AG20443 (cell line): ENCODE data around the gene EXOC6.

Experiments used
- DNase-seq: peaks from one replicate; pipeline ENCODE4 v3.0.0; 2012; ENCODE audit warnings: low spot score, mixed read lengths

The EXOC6 gene, protein sequence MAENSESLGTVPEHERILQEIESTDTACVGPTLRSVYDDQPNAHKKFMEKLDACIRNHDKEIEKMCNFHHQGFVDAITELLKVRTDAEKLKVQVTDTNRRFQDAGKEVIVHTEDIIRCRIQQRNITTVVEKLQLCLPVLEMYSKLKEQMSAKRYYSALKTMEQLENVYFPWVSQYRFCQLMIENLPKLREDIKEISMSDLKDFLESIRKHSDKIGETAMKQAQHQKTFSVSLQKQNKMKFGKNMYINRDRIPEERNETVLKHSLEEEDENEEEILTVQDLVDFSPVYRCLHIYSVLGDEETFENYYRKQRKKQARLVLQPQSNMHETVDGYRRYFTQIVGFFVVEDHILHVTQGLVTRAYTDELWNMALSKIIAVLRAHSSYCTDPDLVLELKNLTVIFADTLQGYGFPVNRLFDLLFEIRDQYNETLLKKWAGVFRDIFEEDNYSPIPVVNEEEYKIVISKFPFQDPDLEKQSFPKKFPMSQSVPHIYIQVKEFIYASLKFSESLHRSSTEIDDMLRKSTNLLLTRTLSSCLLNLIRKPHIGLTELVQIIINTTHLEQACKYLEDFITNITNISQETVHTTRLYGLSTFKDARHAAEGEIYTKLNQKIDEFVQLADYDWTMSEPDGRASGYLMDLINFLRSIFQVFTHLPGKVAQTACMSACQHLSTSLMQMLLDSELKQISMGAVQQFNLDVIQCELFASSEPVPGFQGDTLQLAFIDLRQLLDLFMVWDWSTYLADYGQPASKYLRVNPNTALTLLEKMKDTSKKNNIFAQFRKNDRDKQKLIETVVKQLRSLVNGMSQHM

DNA sequence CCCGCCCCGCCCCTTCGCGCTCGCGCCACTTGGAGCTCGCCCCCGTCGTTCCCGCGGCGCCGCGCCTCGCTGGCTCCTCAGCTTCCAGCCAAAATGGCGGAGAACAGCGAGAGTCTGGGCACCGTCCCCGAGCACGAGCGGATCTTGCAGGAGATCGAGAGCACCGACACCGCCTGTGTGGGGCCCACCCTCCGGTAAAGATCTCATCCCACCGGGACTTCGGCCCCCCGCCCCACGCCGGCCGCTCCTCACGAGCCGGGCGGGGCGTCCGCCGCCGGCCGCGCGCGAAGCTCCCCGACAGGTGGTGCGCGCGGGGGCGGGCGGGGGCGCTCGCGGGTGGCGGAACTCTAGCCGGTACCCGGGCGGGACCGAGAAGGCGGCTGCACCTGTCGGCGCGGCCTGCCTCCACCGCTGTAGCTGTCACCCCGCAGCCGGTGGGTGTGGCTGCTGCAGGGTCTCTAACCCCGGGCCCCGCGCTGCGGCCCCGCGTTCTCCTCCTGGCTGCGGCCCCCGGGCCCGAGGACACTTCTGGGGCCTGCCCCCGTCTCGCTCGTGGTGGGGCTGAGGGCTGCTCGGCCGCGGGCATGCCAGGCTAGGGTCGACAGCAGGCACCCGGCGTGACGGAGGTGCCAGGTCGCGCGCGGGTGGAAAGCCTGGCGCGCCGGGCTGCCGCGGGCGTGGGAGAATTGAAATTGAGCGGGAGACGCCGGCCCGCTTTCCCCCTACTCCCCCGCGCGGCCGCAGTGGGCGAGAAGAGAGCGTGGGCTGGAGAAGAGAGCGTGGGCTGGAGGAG, at the start of gene EXOC6:
TSS of gene EXOC6 (plus strand) at position 80 of the 793 bp plus-strand sequence. CDS start at position 94, 14 bp downstream.
- peak; percentile 97 for DNase-seq

DNA sequence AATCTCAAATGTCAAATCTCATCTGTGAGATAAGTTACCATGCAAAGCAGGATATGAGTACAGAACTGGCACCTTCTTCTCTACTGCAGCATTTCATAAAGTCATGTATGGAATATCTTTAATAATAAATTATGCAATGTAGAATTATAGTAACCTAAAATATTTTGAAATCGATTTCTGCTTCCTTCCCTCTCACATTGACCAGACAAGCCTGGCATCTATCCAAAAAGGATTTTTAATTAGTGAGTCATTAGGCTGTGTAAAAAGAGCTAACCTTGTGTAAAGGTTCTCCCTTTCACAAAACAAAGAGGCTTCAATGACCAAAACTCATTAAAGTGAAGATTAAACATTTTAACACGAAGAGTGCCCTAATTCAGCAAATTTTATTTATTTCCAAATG, 48.8 kb upstream of the EXOC6 start:
- DNase-seq, result no peak

DNA sequence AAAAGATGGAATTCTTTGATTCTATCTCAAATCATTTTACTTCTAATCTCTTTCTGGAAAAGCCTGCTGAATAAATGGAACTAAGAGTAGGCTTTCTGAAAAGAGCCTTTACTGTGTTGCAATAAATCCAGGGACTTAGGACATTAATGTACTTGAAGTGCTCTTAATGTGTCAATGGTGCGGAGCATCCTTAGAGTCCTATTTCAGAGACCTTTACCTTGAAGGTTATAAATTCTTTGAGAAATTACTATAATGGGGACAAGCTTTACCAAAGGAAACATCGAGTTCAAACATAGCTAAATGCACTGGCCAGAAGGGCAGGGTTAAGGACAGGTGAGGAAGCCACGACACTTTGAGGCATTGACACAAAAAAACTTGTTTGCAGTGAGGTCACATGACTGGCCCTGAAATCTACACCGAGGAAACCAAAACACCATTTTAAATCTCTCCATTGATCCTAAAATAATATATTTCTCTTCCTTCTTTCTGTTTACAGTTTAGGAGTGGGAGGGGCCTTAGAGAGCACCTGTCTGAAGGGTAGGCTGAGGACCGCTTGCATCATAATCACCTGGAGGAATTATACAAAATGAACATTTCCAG, 48.1 kb upstream of the EXOC6 start:
- no peak for DNase-seq

DNA sequence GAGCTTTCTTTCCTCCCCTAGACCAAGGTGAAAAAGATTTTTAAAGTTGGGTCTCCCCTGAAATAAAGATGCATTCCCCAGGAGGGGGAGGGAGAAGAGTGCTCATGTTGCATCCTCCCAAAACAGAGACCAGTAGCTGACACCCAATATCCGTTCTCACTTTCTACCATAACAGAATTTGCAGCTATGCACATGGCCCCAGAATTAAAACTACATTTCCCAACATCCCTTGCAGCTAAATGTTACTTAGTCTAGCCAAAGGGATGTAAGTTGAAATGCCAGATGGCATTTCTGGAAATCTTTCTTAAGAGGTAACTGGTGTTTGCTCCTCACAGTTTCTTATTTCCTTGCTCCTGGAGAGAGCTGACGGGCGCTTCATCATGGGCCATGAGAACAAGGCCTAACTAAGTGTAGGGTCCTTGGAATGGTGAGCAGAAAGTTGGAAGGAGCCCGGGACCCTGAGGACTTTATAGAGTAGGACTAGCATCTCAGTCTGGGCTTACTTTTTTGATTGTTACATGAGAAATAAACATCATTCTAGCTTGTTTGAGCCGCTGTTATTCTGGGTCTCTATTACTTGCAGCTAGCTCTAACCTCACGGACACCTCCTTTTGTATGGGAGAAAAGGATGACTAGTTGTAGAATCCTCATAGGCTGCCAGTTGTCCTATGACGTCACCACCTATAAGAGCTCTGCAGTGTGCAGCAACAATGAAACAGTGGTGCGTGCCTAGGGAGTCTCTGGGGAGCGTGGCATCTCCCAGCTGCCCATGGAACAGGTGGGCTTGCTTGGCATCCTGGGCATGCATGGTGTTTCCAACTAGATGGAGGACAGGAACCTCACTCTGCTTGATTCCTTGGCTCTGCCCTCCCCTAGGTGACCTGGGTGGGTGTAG, 46.1 kb upstream of the EXOC6 start:
- DNase-seq, result no peak

DNA sequence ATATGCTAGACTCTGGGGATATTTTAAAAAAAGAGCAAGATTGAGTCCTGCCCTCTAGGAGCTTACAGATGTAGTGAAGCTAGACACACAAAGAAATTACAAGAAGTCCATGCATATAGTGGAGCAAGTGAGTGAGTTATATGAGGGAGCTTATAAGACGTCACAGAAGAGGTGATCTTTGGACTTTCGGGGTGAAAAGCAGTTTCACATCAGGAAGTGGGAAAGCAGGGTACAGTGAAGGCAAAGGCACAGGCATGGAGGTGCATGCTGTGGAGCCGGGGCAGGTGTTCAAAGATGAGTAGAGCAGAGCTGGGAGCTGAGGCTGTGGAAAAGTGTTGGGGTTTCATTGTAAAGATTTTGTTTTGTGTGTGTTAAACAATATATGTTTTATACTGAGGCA, 38.5 kb upstream of the EXOC6 start:
- DNase-seq, result no peak

DNA sequence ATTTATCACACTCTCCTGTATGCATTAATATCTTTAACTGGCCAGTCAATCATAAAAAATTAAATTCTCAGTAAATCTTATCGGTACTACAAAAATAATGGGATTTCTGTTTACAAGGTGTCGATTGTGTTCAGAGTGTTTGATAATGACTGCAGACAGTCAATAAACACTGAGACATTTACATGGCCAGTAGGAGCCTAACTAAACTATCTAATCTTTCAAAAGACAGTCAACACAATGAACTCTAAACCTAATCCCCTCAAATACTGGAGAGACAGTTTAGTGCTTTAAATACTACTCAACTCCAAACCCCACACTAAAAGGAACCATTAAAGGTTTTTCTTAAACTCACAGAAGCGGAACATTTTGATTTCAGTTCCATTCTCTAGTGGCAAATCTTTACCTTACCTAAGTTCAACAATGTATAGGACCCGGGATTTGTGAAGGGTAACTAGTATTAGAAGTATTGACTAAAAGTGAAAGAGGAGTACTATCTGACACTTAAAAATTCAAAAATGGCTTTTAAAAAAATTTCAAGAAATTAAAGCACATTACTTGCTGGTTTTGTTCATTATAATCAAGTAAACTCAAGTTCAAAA, 37.3 kb upstream of the EXOC6 start:
- DNase-seq, result no peak

DNA sequence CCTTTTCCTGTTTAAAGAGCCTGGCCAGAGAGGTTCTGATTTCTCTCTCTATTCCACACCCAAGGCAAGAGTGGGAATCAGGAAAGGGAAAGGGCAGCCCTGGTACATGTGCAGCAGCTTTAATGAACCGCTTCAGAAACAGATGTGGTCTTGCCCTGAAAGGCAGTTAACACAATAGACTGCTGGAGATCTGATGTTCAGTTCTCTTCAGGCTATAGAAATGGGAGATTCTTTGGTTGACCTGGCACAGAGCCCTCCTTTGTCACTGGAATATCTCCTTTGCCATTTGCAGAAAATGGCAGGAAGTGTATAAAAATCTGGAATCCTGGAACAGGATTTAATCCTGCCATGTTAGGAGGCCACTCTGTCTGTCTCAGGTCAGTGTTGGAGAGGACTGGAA, 36.3 kb upstream of the EXOC6 start:
- no peak for DNase-seq

DNA sequence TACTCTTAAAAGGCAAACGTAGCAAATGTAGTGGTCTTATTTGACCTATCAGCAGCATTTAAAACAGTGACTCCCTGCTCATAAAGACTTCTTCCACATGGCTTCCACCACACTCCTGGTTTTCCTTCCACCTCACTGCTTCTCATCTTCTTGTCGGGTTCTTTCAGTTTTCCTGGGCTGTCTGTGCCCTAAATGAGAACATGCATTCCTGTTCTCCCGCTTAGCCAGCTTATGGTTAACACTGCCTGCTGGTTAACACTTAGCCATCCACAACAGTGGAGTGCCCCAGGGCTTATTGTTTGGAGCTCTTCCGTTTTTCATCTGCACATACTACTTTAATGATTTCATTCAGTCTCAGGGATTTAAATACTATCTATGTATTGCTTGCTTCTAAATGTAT, 34.3 kb upstream of the EXOC6 start:
- no peak for DNase-seq

DNA sequence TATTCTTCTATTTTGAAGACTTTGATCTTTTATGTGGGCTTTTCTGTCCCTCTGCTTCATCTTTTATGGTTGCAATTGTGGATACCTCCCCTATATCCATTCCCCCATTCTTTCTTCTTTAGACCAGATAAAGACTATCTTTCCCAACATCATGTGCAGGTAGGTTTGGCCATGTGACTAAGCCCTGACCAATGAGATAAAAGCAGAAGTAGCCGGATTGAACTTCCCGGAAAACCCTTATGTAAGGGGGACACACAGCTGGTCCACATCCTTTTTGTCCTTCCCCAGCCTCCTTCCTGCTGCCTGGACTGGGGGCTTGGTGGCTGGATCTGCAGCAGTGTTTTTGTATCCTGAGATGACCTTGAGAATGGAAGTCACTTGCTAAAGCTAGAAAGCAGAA, 33.5 kb upstream of the EXOC6 start:
- no peak for DNase-seq

DNA sequence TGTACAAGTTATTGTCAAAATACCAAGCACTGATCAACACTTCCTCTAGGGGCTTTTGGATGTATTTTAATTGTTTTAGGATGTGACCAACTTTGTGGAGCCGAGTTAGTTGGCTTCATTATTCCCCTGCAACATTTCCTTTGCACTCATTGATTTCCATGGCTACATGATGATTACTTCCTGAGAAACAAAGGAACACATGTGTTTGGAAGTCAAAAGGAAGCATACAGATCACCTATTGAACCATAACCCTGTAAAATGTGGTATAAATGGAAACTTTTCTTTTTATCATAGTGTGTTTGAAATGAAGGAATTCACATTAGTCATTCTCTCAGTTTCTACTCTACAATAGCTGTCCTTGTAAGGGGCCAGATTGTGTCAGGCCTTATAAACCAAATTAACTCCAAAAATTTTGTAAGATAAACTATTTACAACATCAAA, 32.2 kb upstream of the EXOC6 start:
- DNase-seq, result no peak

DNA sequence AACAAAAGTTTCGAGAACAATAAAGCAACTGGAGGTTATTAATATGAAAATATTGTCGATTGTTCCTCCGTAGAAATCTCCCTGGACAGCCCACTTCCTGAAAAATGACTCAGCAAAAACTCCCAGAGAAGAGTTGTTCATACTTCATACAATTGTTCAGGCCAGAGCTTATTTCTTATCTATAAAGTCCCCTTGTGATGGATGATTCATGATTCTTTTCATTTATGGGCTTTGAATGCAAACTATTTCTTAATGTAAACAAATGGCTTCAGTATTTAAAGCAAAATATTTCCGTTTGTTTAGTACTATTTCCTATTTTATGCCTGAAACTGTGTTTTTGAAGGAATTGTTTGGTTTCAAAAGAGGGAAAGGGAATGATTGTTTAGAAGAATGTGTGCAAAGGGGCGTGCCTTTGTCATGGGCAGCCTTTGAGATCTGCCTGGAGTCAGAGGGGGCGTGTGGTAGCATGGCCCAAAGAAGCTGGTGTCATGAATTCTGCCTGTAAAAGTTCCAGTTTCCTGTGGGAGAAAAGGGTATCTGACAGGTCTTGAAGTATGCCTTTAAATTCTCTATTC, 26.2 kb upstream of the EXOC6 start:
- peak; percentile 44 for DNase-seq

DNA sequence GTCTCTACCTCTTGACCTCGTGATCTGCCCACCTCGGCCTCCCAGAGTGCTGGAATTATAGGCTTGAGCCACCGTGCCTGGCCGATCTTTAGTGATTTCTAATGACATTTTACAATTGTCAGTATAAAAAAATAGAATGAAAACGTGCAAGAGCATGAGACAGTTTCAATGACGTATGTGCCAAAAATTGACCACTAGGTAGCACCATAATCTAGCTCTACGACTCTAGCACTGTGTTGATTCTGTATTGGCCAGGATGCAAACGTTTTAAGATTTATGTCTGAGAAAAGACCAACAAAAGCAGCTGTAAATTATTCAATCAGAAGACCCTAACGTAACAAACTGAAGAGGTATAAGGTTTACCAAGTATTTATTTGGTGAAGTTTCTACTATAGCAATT, 25.4 kb upstream of the EXOC6 start:
- no peak for DNase-seq

DNA sequence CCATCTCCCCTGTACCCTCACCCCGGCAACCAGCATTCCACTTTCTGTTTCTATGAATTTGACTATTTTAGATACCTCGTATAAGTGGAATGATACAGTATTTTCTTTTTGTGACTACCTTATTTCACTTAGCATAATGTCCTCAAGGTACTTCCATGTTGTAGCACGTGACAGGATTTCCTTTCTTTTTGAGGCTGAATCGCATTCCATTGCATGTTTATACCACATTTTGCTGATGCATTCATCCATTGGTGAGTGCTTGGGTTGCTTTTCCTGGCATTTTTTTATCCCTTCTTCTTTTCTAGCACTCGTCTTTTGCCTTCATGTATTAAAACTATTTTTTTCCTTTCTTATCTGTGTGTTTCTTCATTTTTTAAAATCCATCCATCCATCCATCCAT, 22.3 kb upstream of the EXOC6 start:
- DNase-seq, result no peak

DNA sequence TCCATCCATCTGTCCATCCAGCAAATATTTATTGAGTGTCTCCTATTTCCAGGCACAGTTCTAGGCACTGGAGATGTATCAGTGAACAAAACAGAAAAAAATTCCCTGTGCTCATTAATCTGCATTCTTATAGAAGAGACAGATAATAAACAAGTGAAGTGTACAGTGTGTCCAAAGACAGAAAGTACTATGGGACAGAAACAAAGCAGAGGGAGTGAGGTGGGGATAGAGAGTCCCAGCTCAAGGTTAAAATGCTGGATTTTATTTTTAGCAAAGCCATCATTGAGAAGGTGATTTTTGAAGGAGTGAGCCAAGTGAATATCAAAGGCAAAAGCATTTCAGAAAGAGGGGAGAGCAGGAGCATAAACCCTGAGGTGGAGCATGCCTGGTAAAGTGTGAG, 21.8 kb upstream of the EXOC6 start:
- no peak for DNase-seq

DNA sequence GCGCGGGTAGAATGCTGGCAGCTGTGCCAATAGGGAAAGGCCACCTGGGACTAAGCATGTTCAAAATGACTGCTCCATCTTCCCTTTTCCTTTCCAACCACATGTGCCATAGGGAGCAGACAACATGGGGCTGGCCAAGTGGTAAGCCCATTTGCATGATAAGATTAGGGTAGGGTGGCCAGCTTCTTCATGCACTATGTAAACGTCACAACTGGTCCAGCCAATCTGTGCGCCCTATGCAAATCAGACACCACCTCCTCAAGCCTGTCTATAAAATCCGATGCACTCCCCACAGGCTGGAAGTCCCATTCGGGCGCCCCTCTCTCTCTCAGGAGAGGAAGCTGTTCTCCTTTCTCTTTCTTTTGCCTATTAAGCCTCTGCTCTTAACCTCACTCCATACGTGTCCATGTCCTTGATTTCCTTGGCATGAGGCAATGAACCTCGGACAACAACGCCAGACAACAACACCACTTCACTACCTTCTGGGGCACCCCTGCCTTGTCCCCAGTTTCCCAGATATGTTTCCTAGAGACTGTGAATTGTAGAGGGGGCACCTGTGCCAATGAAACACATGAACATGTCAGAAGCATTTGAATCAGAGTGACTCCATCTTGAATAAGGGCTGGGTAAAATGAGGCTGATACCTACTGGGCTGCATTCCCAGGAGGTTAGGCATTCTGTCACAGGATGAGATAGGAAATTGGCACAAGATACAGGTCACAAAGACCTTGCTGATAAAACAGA, 19.1 kb upstream of the EXOC6 start:
- no peak for DNase-seq

DNA sequence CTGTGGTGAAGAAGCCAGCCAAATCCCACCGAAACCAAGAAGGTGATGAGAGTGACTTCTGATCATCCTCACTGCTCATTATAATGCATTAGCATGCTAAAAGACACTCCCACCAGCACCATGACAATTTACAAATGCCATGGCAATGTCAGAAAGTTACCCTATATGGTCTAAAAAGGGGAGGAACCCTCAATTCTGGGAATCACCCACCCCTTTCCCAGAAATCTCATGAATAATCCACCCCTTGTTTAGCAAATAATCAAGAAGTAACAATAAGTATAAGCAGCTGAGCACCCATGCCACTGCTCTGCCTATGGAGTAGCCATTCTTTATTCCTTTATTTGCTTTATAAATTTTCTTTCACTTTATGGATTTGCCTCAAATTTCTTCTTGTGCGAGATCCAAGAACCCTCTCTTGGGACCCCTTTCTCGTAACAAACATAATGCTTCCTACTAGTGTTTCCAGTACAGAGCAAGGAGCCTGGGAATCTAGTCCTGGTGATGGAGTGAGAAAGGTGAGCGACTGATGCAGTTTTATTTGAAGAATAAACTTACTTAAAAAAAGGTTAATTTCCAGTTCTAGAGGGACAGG, 18.4 kb upstream of the EXOC6 start:
- DNase-seq, result no peak

DNA sequence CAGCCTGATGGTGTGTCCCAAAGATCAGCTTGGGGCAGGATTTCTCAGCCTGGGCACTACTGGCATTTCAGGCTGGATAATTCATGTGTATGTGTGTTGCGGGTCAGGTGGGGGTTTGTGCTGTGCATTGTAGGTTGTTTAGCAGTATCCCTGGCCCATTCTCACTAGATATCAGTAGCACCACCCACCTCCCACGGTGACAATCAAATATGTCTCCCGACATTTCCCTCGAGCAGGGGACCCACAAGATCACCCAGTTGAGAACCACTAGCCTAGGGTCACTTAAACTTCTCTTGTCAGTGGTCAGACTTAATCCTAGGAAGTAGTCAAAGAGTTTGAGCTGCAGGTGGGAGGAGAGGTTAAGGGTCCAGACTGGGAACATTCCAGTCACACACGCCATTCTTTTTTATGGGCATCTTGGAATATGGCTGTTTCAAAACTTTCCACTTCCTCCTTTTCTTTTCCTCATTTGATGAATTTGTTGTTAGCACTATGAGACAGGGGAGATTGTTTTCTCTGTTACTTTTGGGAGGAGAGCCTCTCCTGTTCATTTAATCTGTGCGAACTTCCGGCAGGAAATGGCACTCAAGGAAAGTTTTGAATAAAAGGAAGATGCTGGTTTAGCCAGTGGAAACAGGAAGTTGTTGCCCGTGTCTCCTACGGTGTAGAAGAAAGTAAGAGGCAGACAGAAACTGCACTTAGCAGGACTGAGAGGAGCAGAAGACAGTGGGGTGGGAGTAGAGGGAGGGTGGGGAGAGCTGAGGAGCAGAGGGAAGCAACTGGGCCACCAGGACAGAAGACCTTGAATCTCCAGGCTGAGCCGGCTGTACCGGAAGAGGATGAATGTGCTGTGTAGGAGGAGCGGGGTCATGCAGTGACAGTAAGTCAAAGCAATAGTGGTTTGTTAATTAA, 17.6 kb upstream of the EXOC6 start:
- no peak for DNase-seq

DNA sequence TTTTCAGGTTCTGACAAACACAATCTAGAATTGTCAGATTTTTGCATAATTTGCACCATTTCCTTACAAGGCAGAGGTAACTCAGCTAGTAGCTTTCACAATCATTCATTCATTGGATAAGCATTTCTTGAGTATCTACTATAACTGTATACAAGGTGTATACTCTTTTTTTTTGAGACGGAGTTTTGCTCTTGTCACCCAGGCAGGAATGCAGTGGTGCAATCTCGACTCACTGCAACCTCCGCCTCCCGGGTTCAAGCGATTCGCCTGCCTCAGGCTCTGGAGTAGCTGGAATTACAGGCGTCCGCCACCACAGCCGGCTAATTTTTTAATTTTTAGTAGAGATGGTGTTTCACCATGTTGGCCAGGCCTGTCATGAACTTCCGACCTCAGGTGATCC, 16.2 kb upstream of the EXOC6 start:
- no peak for DNase-seq
